Measurements from ENCODE around the gene CHPF.

DNA sequence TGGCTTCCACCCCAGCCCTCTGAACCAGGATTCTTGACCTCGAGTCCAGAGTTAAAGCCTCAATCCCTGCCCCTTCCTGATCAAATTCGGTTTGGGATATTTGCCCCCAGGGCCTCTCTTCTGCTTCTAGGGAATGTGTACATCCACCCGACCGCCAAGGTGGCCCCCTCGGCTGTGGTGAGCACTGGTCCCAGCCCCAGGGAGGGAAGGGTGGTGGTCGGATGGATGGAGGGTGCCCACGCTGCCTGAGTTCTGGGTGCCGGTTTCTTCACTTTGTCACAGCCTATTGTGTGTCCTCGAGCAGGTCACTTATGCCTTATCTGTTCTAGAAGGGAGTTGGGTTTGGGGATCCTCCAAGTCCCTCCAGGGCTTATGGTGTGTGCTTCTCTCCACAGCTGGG lies 38.0 kb downstream of the CHPF start:
- TF ChIP-seq, protein P1, sequence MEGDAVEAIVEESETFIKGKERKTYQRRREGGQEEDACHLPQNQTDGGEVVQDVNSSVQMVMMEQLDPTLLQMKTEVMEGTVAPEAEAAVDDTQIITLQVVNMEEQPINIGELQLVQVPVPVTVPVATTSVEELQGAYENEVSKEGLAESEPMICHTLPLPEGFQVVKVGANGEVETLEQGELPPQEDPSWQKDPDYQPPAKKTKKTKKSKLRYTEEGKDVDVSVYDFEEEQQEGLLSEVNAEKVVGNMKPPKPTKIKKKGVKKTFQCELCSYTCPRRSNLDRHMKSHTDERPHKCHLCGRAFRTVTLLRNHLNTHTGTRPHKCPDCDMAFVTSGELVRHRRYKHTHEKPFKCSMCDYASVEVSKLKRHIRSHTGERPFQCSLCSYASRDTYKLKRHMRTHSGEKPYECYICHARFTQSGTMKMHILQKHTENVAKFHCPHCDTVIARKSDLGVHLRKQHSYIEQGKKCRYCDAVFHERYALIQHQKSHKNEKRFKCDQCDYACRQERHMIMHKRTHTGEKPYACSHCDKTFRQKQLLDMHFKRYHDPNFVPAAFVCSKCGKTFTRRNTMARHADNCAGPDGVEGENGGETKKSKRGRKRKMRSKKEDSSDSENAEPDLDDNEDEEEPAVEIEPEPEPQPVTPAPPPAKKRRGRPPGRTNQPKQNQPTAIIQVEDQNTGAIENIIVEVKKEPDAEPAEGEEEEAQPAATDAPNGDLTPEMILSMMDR (IDR thresholded peaks at IDR 0.05; ENCODE audit: extremely low read depth in 1 of 2, insufficient read depth in 1 of 2, low read depth in 1 of 2, low read length in 2 of 2): no peak
- no peak for TF ChIP-seq EZH2 (IDR thresholded peaks at IDR 0.05; ENCODE audit: borderline replicate concordance, low read depth, low read length, severe bottlenecking)
- no peak for TF ChIP-seq POLR2A (IDR thresholded peaks at IDR 0.05; ENCODE audit: low read depth, low read length)
- TF ChIP-seq, protein P2, sequence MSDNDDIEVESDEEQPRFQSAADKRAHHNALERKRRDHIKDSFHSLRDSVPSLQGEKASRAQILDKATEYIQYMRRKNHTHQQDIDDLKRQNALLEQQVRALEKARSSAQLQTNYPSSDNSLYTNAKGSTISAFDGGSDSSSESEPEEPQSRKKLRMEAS (IDR thresholded peaks at IDR 0.05; ENCODE audit: insufficient read depth, insufficient read length): no peak
- no peak for TF ChIP-seq POLR2AphosphoS5 (IDR thresholded peaks at IDR 0.05; ENCODE audit: insufficient read depth, low read depth, low read length)
- no peak for TF ChIP-seq GATA2 (IDR thresholded peaks at IDR 0.05; ENCODE audit: insufficient read depth, insufficient read length, low read depth, low read length)
